Activated gamma-delta T cell treated with anti-CD3 and anti-CD28 coated beads, Interleukin-2, amount 50 U/mL, for 16 hours (primary cell): Measurements from ENCODE around the gene RITA1.
A peak's percentile ranks its signal among the peaks of the same experiment; 100 is the strongest.

Source experiments
- DNase-seq: peaks from one replicate; pipeline ENCODE4 v3.0.0-alpha.2; 2020; ENCODE audit warnings: low read depth

The RITA1 gene

DNA sequence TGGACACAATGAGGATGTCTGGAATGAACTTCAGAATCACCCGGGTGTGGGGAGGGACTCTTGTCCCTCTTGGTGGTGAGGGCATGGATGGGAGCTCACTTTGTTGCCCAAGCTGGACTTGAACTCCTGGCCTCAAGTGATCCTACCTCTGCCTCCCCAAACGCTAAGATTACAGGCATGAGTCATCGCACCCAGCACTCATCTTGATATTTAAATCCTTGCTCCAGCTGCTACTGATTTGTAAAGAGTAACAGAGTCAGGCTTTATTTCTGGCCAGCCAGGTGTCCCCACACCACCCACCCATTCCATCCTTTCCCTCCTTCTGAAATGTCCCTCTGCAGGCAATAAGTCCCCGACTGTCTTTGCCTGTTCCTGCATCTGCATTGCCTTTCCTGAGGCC is 5.2 kb upstream of the RITA1 start:
- DNase-seq = no peak

DNA sequence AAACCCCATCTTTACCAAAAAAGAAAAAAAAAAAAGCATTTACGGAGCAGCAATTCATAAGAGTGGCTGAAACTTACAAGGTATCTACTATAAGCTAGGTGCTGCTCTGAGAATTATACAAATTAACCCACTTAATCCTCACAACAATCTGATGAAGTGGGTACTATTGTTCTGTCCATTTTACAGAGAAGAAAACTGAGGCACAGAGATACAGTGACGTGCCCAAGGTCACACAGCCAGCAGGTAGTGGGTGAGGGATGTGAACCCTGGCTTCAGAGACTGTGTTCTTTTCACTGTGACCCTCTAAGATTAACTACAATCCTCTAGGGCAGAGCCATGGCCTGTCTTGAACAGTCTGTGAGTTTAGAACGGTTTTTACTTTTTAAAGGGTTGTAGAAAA is 3.5 kb upstream of the RITA1 start:
- DNase-seq = no peak

DNA sequence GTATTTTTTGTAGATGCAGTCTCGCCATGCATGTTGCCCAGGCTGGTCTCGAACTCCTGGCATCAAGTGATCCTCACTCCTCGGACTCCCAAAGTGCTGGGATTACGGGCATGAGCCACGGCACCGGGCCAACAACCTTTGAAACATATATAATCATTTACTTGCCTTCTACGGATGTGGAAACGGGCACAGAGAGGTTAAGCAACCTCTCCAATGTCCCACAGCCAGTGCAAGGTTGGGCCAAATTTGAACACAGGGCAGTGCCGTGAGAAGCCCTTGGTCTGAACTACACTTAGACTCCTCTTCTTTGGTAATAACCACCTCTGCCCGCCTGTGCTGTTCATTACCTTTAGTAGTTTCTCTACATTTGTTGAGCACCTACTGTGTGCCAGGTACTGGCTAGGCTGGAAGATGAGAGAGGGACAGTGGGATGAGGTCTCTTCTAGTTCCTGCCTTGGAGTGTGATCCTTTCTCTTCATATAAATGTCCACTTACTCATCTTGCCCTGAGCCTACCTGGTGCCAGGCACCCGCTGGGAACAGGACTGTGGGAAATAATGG is 2.4 kb upstream of the RITA1 start:
- no peak for DNase-seq

DNA sequence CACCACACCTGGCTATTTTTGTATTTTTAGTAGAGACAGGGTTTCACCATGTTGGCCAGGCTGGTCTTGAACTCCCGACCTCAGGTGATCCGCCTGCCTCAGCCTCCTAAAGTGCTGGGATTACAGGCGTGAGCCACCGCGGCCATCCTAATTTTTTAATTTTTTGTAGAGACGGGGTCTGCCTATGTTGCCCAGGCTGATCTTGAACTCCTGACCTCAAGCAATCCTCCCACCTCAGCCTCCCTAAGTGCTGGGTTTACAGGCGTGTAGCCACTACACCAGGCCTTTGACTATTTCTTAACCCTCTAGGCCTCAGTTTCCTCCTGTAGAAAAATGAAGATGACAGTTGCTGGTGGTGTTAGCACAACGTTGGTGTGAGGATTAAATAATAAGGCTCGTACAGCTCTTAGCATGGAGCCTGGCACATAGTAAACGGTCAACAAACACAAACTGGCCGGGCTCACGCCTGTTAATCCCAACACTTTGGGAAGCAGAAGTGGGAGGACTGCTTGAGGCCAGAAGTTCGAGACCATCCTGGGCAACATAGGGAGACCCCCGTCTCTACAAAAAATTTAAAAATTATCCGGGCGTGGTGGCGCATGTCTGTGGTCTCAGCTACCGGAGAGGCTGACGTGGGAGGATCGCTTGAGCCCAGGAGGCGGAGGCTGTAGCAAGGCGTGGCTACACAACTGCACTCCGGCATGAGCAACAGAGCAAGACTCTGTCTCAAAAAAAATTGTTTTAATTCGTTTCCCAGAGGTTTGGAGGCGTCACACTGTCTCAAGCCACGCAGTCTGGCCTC is 1.2 kb upstream of the RITA1 start:
- DNase-seq = no peak

DNA sequence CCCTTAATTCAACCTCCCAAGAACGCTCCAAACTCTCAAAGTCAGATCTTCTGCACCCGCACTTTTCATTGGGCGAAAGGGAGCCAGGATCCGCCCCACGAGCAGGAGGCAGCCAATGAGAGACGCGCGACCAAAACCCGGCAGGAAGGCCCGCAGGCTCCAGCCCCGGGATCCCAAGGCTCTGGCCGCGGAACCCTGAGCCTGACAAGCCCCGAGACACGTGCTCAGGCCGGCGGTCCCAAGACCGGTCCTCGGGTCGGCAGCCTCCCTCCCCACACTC is 681 bp upstream of the RITA1 start:
- peak; percentile 75 for DNase-seq

DNA sequence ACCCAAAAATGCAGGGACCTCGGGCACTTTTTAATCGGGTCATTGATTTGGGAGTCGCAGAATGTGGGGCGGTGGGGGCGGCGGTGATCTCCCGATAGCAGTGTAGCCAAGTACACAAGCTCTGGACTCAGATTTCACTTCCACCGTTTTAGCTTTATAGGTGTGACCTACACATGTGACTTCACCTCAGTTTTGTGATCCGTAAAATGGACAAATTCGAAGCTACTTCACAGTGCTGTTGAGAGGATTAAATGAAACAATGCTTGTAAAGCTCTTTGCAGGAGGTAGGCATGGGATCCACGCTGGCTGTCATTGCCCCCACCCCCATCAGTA is 478 bp downstream of the RITA1 start:
- no peak for DNase-seq

DNA sequence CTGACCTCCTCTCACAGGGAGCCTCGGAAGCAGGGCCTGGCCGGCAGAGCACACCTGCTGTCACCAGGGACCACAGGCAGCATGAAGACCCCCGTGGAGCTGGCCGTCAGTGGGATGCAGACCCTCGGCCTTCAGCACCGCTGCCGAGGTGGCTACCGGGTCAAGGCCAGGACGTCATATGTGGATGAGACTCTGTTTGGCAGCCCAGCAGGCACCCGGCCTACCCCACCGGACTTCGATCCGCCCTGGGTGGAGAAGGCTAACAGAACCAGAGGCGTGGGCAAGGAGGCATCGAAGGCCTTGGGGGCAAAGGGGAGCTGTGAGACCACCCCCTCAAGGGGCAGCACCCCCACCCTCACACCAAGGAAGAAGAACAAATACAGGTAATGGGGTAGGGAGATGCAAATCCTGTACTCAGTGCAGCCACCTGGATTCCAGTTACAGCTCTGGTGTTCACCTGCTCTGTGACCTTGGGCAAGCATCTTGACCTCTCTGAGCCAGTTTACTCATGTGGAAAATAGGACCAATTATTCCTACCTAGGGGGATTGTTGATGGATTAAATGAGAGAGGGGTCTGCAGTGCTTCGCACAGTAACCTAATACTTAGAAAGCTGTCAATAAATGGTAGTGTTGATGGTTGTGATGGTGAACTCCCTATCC is 1.3 kb downstream of the RITA1 start:
- no peak for DNase-seq

DNA sequence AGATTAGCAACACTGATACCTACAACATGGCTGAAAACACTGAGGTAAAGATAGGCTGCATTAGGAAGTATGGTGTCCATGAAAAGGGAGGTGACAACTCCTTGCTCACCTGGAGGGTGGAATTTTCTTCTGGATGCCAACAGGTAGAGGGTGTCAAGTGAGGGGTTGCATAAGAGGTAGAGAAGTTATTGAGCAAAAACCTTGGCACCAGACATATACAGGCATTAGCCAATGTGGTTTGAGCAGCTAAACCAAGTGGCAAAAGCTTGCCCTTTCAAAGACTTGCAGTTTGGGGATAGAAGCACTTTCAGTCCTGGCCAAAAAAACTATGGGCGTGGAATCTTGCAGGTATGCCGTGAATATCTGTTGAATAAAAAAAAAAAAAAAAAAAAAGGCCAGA is 3.8 kb downstream of the RITA1 start:
- DNase-seq = no peak

DNA sequence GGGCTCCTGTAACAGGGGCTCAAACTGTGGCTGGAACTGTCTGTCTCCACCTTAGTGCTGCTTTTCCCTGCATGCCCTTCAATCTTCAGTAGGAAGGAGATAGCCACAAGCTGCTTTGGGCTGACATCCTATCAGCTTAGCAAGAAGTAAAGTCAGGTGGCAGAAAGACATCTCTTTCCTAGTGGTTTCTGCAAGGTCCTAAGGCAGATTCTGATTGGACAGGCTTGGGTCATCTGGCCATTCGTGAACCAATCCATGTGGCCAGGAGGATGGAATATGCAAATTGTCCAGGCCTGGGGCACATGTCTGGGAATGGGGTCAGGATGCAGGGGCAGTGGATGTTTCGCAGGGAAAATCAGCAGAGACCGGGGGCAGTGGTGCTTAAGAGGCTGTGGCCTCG is 5.2 kb downstream of the RITA1 start:
- DNase-seq = no peak

DNA sequence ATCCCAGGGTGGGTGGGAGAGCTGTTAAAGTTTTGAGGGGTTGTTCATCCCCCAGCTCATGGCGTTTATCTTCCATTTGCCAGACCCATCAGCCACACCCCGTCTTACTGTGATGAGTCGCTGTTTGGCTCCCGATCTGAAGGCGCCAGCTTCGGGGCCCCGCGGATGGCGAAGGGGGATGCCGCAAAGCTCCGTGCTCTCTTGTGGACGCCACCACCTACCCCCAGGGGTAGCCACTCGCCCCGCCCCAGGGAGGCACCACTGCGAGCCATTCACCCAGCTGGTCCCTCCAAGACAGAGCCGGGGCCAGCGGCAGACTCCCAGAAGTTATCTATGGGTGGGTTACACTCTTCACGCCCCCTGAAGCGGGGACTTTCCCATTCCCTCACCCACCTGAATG is 5.7 kb downstream of the RITA1 start:
- no peak for DNase-seq

DNA sequence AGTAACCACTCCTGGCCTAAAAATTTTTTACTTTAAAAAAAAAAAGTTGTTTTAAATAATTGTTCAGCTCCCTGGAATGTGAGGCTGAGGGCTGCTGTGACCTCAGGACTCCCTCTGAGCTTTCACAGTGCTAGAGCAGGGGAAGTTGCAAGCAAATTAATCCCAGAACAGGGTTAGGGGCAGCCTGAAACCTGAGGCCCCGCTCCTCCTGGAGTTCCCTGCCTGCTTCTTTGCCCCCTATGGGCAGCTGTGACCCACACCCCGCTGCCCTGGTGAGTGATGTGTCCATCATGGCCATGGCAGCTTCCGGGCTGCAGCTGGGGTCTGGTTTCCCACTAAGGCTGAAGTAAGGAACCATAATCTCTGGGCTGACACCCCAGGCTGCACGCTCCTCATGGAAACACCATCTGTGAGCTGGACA is 9.5 kb downstream of the RITA1 start:
- DNase-seq = no peak

DNA sequence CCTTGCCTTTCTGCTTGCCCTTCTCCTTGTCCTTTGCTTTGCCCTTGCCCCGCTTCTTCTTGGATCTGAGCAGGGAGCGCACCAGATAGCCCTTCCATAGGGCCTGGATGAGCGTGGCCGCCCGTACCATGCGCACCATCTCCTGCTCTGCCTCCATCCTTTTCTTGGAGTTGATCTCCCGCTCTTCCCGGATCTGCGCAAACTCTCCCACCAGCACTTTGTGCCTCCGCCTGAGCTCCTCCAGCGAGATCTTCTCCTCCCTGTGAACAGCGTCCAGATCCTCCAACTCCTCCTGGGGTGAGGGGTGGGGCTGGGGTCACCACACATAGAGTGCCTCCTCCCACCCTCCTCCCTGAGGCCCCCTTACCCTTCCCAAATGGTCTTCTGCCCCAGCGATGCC is 10.1 kb downstream of the RITA1 start:
- DNase-seq = no peak

DNA sequence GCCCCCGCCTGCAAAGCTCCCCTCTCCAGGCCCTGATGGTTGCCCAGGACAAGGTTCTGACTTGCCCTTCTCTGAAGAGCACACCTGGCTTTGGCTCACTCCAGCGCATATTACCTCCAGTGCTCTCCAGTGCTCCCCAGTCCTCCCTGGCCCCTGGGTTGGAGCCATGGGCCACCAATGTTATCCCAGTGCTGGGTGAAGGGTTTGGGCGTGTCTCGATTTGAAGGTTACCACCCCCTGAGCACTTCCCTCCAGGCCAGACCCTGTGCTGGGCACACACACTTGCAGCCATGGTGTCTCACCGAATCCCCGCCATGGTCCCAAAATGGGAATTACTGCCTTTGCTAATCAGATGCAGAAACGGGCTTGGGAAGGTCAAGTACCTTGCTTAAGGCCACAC is 11.1 kb downstream of the RITA1 start:
- DNase-seq = no peak

DNA sequence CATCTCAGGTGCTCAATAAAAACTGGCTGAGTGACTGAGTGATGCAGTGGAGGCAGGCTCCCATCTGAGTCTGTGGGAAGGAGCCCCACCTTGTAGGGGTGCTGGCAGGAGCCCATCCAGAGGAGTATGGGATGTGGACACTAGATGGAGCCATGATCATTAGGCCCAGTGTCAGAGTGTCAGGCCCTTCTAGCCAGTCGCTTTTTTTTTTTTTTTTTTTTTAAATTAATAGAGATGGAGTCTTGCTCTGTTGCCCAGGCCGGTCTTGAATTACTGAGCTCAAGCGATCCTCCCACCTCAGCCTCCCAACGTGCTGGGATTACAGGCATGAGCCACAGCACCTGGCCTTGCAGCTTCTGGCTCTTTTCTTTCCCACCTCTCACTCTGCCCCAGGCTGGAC is 11.5 kb downstream of the RITA1 start:
- DNase-seq = no peak

DNA sequence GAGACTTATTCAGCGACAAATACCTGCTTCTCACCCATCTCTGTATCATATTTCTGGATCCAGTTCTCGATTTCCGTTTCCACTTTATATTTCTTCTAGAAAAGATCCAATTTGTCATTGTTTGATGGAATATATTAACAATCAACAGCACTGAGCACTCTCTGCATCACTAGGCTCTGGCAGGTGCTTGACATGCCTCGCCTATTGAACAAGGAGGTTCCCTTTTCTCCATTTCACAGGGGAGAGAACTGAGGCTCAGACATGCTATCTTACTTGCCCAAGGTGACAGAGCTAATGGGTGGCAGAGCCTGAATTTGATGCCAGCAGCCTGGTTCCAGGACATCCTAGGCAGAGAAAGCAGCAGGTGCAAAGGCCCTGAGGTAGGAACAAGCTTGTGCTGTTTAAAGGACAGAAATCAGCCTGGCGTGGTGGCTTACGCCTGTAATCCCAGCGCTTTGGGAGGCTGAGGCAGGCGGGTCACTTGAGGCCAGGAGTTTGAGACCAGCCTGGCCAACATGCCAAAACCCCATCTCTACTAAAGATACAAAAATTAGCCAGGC is 12.1 kb downstream of the RITA1 start:
- no peak for DNase-seq

DNA sequence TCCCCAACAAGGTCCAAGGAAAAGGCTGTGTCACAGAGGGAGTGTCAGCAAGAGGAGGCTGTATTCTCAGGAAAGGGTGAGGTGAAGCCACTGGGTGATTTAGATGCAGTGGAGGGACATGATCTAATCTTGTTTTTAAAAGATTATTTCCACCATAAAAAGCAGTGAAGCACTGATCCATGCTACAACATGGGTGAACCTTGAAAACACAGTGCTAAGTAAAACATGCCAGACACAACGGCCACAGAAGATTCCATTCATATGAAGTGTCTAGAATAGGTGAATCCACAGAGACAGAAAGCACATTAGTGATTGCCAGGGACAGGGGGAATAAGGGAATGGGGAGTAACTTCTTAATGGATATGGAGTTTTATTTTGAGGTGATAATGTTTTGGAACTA is 12.8 kb downstream of the RITA1 start:
- DNase-seq = no peak

DNA sequence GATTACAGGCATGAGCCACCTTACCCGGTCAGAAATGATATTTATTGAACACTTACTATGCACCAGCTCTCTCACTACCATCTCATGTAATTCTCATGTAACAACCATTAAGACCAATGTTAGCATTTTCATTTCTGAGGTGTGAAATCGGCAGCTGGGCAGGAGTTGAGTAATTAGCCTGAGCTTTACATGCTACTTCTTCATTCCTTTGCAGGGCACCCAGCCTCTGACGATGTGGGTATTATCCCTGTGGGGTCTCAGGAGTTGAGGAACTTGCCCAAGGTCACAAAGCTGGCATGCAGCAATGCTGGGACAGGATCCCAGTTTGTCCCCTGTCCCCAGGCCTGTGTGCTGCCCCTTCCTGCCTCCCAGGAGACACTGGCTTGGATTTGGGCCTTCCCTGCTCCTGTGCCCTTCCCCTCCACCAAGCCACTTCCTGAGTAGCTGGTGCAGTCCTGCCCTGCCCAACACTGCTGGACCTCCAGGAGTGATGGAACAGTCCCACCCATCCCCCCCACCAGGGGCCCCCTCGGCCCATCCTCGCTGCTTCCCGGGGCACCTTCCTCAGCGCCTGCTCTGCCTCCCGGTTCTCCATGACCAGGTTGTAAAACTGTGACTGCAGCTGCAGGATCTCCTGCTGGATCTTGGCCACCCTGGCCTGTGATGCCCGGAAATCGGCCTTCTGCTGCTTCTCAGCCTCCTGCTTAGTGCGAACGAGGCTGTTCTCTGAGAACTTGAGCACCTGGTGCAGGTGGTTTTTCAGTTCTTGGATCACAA is 14.7 kb downstream of the RITA1 start:
- DNase-seq = no peak

DNA sequence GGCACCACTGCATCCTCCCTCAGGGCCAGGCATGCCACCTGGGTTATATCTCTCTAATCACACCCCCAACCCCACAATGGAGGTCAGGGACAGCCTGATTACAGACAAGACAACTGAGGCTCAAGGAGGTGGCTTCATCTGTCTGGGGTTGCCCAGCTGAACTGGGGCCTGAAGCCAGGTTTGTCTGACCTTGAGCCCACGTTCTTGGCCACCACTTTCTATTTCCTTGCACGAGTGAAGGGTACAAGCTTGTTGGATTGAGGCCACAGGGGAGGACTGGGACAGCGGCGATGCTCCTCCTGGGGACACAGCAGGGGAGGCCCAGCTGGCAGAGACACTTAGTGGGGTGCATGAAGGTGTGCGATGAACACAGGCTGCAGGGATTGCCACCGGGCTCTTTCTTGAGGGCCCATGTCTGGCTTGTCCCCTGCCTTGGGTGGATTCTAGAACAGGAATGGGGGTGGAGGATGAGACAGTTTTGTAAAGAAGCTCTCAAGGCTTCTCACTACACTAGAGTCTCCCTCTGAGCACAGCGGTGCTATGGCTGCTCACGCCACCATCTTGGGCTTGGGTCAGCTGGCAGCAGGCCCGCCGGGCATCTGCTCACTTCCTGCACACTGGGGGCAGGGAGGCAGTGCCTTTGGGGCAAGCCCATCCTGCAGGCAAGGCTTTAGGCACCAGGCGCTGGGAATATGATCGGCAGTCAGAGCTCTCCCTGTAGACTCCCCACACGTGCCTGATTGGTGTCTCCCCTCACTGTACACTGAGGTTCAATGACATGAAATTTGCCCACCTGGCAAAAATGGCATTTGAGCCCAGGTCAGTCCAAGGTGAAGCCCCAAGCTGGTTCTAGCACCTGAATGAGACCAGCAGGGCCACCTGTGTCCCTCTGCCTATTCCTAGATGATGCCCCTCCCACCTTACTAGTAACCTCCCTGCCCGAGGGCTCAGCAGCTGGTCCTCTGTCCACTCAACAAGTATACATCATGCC is 16.0 kb downstream of the RITA1 start:
- no peak for DNase-seq

DNA sequence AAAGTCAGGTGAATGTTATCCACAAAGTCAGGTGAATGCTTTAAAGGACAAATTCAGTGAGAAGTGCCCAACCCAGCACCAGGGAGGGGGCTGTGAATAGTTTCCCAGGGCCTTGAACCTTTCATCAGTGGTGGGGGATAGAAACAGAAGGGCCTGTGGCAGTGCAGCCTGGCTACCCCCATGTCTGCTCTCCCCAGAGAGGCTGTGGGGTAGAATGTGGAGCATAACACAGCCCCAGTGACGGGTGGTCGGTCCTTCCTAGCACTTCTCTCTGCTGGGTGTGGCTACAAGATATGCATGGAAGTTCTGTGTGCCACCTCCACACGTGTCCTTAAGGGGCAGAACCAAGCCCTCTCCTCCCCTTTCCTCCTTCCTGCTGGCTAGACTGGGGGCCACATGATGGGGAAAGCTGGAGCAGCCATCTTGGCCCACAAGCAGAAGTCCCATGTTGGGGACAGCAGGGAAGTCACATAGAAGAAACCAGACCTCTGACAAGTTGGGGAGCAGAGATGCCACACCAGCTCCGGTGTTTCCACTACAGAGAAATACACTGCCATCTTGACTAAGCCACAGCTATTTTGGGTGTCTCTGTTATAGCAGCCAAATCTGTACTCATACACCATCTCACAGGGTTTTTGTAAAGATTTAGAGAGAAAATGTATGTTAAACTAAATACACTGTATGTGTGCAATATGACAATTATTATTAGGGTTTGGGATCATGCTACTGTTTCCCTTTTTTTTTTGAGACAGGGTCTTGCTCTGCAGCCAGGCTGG is 17.0 kb downstream of the RITA1 start:
- DNase-seq = no peak

DNA sequence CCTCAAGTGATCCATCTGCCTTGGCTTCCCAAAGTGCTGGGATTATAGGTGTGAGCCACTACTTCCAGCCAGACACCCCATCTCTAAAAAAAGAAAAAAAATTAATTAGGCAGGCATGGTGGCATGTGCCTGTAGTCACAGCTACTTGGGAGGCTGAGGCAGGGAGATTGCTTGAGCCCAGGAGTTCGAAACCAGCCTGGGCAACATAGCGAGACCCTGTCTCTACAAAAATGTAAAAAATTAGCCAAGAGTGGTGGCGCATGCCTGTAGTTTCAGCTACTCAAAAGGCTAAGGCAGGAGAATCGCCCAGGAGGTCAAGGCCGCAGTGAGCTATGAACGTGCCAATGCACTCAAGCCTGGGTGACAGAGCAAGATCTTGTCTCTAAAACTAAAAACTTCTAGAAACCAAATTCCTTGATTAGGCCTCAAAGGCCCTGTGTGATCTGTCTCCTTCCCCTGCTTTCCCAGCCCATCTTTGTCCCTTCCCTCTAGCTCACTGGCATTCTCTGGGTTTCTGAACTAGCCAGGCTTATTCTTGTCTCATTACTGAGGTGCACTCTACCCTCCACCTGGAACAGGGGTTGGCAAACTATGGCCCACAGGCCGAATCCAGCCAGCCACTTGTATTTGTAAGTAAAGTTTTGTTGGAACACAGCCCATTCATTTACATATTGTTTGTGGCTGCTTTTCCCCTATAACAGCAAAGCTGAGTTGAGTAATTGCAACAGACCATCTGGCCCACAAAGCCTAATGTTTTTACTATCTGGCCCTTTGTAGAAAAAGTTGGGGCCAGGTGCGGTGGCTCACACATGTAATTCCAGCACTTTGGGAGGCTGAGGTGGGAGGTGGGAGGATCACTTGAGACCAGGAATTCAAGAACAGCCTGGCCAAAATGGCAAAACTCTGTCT is 18.6 kb downstream of the RITA1 start:
- no peak for DNase-seq
